Panc1 (cell line): ENCODE results near the gene LRP4.
"Not testable (repeated sequence)": the region's sequence is repeated elsewhere in the genome, so short reads cannot be mapped to it uniquely, and the experiment has no call there.

ENCODE experiments used
- CTCF ChIP-seq: fragments of 450-650 bp; IDR thresholded peaks from 2 replicates; pipeline ENCODE4 v1.5.1; 2017; ENCODE audit warnings: mild to moderate bottlenecking
- POLR2AphosphoS5 ChIP-seq: IDR thresholded peaks from 2 replicates; pipeline ENCODE4 v1.6.1; 2012; ENCODE audit warnings: mild to moderate bottlenecking, low read depth, low read length, moderate library complexity
- REST ChIP-seq, 2 experiments: IDR thresholded peaks; 2 replicates each; pipeline ENCODE4 v1.6.1; 2011 to 2012; ENCODE audit warnings: low read depth in 2 of 2, control low read depth in 1 of 2, low read length in 1 of 2, mild to moderate bottlenecking in 1 of 2, moderate library complexity in 1 of 2; ENCODE audit not compliant: insufficient read depth in 1 of 2
- SIN3A ChIP-seq: IDR thresholded peaks from 2 replicates; pipeline ENCODE4 v1.6.1; 2012; ENCODE audit warnings: low read depth, mild to moderate bottlenecking, low read length, moderate library complexity, borderline replicate concordance; ENCODE audit not compliant: insufficient read depth
- TCF7L2 ChIP-seq: IDR thresholded peaks from 2 replicates; pipeline ENCODE4 v1.6.1; 2011; ENCODE audit warnings: mild to moderate bottlenecking, low read depth, low read length, inconsistent platforms

GRCh38 chr11:46927928-46928327, 9.6 kb upstream of the LRP4 start:
- not testable (repeated sequence) for TF ChIP-seq CTCF; POLR2AphosphoS5; TCF7L2; SIN3A; REST (IDR thresholded peaks at IDR 0.05; ENCODE audit: insufficient read depth in 1 of 2, low read depth in 2 of 2, low read length in 1 of 2)
